A549 (cell line): Measurements from ENCODE around the gene SOX10. TPM values are rescaled to one million over a fixed set of nuclear protein-coding genes. Genes with fewer than 3 reads are reported as not detected.

ENCODE experiments used
- ATAC-seq, 2 experiments: fragments of 200-7000 bp in 1 of 2; fragments of >200 bp in 1 of 2; cut with Nextera tagmentation in 1 of 2; cut with Tn5 transposase in 1 of 2; 3 replicates each; pipeline versions ENCODE4 v1.8.0 to v1.9.1; 2018 to 2020; ENCODE audit warnings: mild to moderate bottlenecking in 1 of 2, moderate library complexity in 1 of 2
- CTCF ChIA-PET: fragments of 300-600 bp; sonication (Branson Sonifier 250); formaldehyde crosslinking; extraction: SDS; loops from one replicate; lab custom pipeline; 2021; ENCODE audit warnings: antibody characterized with exemption, inconsistent platforms; lab: Yijun Ruan, JAX
- POLR2A ChIA-PET: fragments of 350-600 bp; formaldehyde crosslinking; extraction: SDS; loops from one replicate; lab custom pipeline; 2021; ENCODE audit warnings: antibody characterized with exemption, inconsistent platforms; lab: Yijun Ruan, JAX
- DNase-seq, 2 experiments: peaks; one replicate each; pipeline versions ENCODE4 v3.0.0 to v3.0.0-alpha.2; 2011 to 2016; ENCODE audit warnings: low read depth in 1 of 2, low spot score in 1 of 2
- FAIRE-seq: peaks from 2 replicates; lab custom pipeline; 2011; peaks lifted over from hg19 to GRCh38; lab: Jason Lieb, UNC
- H3K27ac ChIP-seq, 2 experiments: fragments of >200 bp; sonication (Bioruptor Twin); formaldehyde crosslinking; 3 replicates each; pipeline ENCODE4 v1.5.1; 2016 to 2017
- H3K4me1 ChIP-seq: fragments of >200 bp; sonication (Bioruptor Twin); formaldehyde crosslinking; 3 replicates; pipeline ENCODE4 v1.6.1; 2016
- H3K4me2 ChIP-seq: fragments of >200 bp; sonication (Bioruptor Twin); formaldehyde crosslinking; 3 replicates; pipeline ENCODE4 v1.6.1; 2016
- H3K4me3 ChIP-seq: fragments of >200 bp; sonication (Bioruptor Twin); formaldehyde crosslinking; 3 replicates; pipeline ENCODE4 v1.5.1; 2016
- H3K9me3 ChIP-seq: fragments of >200 bp; sonication (Bioruptor Twin); formaldehyde crosslinking; 3 replicates; pipeline ENCODE4 v1.6.1; 2016
- CBX8 ChIP-seq: fragments of 200-600 bp; sonication (generic); IDR thresholded peaks from 2 replicates; pipeline ENCODE4 v1.6.1; 2016
- CEBPB ChIP-seq, 2 experiments: fragments of >200 bp in 1 of 2; sonication (Bioruptor Twin) in 1 of 2; formaldehyde crosslinking in 1 of 2; IDR thresholded peaks; 2 replicates each; pipeline ENCODE4 v1.6.1; 2012 to 2016
- CHD2 ChIP-seq: fragments of 150-350 bp; IDR thresholded peaks from 2 replicates; pipeline ENCODE4 v1.6.1; 2014; ENCODE audit warnings: low read length; ENCODE audit not compliant: partially characterized antibody
- CHD4 ChIP-seq: fragments of 200-600 bp; sonication (generic); IDR thresholded peaks from 2 replicates; pipeline ENCODE4 v1.6.1; 2016; ENCODE audit warnings: antibody characterized with exemption, mild to moderate bottlenecking, borderline replicate concordance
- EHF ChIP-seq: fragments of 250-450 bp; sonication (Bioruptor Pico); IDR thresholded peaks from 2 replicates; pipeline ENCODE4 v1.5.0; 2020; ENCODE audit warnings: mild to moderate bottlenecking
- ESRRA ChIP-seq: fragments of 150-350 bp; IDR thresholded peaks from 2 replicates; pipeline ENCODE4 v1.6.1; 2014; ENCODE audit warnings: mild to moderate bottlenecking, low read length, borderline replicate concordance
- HDAC2 ChIP-seq: fragments of 200-600 bp; sonication (generic); IDR thresholded peaks from 2 replicates; pipeline ENCODE4 v1.6.1; 2016
- HEYL ChIP-seq: fragments of 250-450 bp; sonication (Bioruptor Pico); IDR thresholded peaks from 2 replicates; pipeline ENCODE4 v1.8.0; 2021; ENCODE audit warnings: mild to moderate bottlenecking, moderate library complexity
- HOXA7 ChIP-seq: fragments of 250-450 bp; sonication (Bioruptor Pico); IDR thresholded peaks from 2 replicates; pipeline ENCODE4 v1.5.0; 2020; ENCODE audit warnings: mild to moderate bottlenecking, moderate library complexity
- HOXB5 ChIP-seq: fragments of 250-450 bp; sonication (Bioruptor Pico); IDR thresholded peaks from 2 replicates; pipeline ENCODE4 v1.5.0; 2020; ENCODE audit warnings: mild to moderate bottlenecking, moderate library complexity
- KDM1A ChIP-seq: fragments of 200-600 bp; sonication (generic); IDR thresholded peaks from 2 replicates; pipeline ENCODE4 v1.6.1; 2016; ENCODE audit warnings: low read depth, mild to moderate bottlenecking
- KDM5A ChIP-seq: fragments of 200-600 bp; sonication (generic); IDR thresholded peaks from 2 replicates; pipeline ENCODE4 v1.6.1; 2016; ENCODE audit warnings: antibody characterized with exemption, mild to moderate bottlenecking
- MYC ChIP-seq: IDR thresholded peaks from 2 replicates; pipeline ENCODE4 v1.6.1; 2012; ENCODE audit warnings: mild to moderate bottlenecking, inconsistent platforms, low read length, improper control_type of control experiment, borderline replicate concordance
- NFE2L2 ChIP-seq: fragments of 150-350 bp; conservative IDR thresholded peaks from 2 replicates; pipeline ENCODE4 v1.6.1; 2014; ENCODE audit warnings: low read length
- POLR2A ChIP-seq: IDR thresholded peaks from 2 replicates; pipeline ENCODE4 v1.6.1; 2012; ENCODE audit warnings: mild to moderate bottlenecking, low read length
- POLR2AphosphoS2 ChIP-seq: conservative IDR thresholded peaks from 2 replicates; pipeline ENCODE4 v1.6.1; 2012; ENCODE audit warnings: low read length, improper control_type of control experiment, inconsistent platforms
- RCOR1 ChIP-seq: fragments of 150-350 bp; IDR thresholded peaks from 2 replicates; pipeline ENCODE4 v1.6.1; 2014; ENCODE audit warnings: antibody characterized with exemption, low read length, low read depth
- RFX5 ChIP-seq: fragments of 450-650 bp; IDR thresholded peaks from 2 replicates; pipeline ENCODE4 v1.7.1; 2014; ENCODE audit warnings: antibody characterized with exemption, mild to moderate bottlenecking, moderate library complexity
- ZNF302 ChIP-seq: fragments of 250-450 bp; sonication (Bioruptor Pico); IDR thresholded peaks from 2 replicates; pipeline ENCODE4 v1.9.0; 2021; ENCODE audit warnings: inconsistent platforms, mild to moderate bottlenecking, moderate library complexity
- WGBS: methylation state at CpG from one replicate; pipeline ENCODE4 v1.1.6; 2017; ENCODE audit errors: missing lambda C conversion rate; 5-methylcytosine and 5-hydroxymethylcytosine counted together
- polyA plus RNA-seq, 4 experiments: library from polyadenylated mRNA; depleted of rRNA in 3 of 4; stranded (reverse); fragments of >200 nt; fragmentation: RNase III in 1 of 4; extraction: RNeasy Plus Mini Kit Qiagen cat#74134 plus additional on column Dnase treatment in 1 of 4; gene quantifications; 2 replicates in 3 of 4; 3 replicates in 1 of 4; pipeline ENCODE4 v1.2.3, GENCODE V29; 2011 to 2017
- TF ChIP-seq, protein P1 (sequence below): fragments of >200 bp; sonication (Bioruptor Twin); formaldehyde crosslinking; IDR thresholded peaks from 3 replicates; pipeline ENCODE4 v1.5.1; 2016
- TF ChIP-seq, protein P2 (sequence below): IDR thresholded peaks from 2 replicates; pipeline ENCODE4 v1.6.1; 2012
- TF ChIP-seq, protein P3 (sequence below): fragments of 450-650 bp; IDR thresholded peaks from 2 replicates; pipeline ENCODE4 v1.6.1; 2014; ENCODE audit warnings: antibody characterized with exemption

The SOX10 gene
- polyA plus RNA-seq, 2 of the 4 experiments (the other 2 are of a cell fraction): not detected

DNA sequence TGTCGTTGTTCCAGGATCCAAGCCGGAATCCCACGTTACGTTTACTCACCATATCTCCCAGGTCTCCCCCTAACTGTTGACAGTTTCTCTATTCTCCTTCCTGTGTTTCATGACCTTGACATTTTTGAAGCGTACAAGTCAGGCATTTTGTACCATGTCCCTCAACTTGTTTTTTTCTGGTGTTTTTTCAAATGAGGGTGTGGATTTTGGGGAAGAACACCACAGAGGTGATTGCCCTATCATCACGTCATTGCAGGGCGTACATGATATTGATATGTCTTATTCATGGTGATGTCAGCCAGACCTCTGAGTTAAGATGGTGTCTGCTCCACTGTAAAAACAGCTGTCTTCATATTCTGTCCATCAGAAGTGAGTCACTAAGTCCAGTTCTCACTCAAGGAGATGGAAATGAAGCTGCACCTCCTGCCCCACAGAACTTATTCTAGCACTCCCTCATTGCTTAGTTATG is 28.3 kb upstream of the SOX10 start:
- ChIA-PET POLR2A (no interaction called here), CTCF (no interaction called here)
- H3K4me3 ChIP-seq: no peak overlapping the region
- ATAC-seq (no peak), DNase-seq (no peak), FAIRE-seq (no peak)
- TF ChIP-seq, protein P1, sequence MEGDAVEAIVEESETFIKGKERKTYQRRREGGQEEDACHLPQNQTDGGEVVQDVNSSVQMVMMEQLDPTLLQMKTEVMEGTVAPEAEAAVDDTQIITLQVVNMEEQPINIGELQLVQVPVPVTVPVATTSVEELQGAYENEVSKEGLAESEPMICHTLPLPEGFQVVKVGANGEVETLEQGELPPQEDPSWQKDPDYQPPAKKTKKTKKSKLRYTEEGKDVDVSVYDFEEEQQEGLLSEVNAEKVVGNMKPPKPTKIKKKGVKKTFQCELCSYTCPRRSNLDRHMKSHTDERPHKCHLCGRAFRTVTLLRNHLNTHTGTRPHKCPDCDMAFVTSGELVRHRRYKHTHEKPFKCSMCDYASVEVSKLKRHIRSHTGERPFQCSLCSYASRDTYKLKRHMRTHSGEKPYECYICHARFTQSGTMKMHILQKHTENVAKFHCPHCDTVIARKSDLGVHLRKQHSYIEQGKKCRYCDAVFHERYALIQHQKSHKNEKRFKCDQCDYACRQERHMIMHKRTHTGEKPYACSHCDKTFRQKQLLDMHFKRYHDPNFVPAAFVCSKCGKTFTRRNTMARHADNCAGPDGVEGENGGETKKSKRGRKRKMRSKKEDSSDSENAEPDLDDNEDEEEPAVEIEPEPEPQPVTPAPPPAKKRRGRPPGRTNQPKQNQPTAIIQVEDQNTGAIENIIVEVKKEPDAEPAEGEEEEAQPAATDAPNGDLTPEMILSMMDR: no peak
- no peak for TF ChIP-seq HOXA7 (CRISPR knock-in tag)
- TF ChIP-seq ZNF302 (CRISPR knock-in tag): no peak
- TF ChIP-seq RCOR1: no peak
- TF ChIP-seq, protein P2, sequence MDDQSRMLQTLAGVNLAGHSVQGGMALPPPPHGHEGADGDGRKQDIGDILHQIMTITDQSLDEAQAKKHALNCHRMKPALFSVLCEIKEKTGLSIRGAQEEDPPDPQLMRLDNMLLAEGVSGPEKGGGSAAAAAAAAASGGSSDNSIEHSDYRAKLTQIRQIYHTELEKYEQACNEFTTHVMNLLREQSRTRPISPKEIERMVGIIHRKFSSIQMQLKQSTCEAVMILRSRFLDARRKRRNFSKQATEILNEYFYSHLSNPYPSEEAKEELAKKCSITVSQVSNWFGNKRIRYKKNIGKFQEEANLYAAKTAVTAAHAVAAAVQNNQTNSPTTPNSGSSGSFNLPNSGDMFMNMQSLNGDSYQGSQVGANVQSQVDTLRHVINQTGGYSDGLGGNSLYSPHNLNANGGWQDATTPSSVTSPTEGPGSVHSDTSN: no peak
- TF ChIP-seq KDM1A: no peak
- no peak for TF ChIP-seq HDAC2
- no peak for TF ChIP-seq HOXB5 (CRISPR knock-in tag)
- TF ChIP-seq RFX5: no peak
- TF ChIP-seq POLR2AphosphoS2: no peak
- TF ChIP-seq EHF: no peak
- TF ChIP-seq, protein P3, sequence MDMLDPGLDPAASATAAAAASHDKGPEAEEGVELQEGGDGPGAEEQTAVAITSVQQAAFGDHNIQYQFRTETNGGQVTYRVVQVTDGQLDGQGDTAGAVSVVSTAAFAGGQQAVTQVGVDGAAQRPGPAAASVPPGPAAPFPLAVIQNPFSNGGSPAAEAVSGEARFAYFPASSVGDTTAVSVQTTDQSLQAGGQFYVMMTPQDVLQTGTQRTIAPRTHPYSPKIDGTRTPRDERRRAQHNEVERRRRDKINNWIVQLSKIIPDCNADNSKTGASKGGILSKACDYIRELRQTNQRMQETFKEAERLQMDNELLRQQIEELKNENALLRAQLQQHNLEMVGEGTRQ: no peak
- no peak for TF ChIP-seq ESRRA
- no peak for TF ChIP-seq CBX8
- no peak for TF ChIP-seq CHD2
- TF ChIP-seq MYC: no peak
- no peak for TF ChIP-seq HEYL (CRISPR knock-in tag)
- TF ChIP-seq NFE2L2: no peak
- TF ChIP-seq POLR2A: no peak
- no peaks in the 10 kb centered on the region for H3K9me3 ChIP-seq
- H3K4me2 ChIP-seq: no peak overlapping the region
- WGBS: 88% methylated on average over 7 of the region's 7 CpGs
- no peaks in the 10 kb centered on the region for H3K4me1 ChIP-seq
- H3K27ac ChIP-seq: no peak overlapping the region

DNA sequence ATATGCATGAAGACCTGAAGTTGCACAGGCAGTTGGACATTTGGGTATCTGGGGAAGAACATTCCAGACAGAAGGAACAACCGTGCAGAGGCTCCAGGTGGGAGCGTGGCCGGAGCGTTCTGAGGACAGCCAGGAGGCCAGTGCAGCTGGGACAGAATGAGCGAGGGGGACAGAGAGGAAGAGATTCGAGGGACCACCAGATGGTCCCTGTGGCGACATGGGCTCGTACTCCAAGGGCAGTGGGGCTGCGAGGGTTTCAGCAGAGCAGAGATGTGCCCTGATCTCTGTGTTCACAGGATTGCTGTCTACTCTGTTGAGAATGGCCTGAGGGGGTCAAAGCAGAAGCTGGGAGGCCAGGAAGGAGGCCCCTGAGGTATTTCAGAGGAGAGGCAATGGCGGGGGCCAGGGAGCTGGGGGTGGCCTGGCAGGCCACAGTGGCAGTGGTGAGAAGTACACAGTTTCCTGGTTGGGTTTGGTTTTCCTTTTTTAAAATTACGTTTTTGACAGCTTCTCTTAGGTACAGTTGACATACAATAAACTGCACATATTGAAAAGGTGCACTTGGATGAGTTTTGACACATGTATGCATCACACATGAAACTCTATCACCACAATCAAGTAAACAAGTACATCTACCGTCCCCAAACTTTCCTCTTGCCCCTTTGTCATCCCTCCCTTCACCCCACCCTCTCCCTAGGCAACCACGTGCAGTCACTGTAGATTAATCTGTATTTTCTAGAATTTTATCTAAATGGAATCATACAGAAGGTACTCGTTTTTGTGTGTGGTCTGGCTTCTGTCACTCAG is 24.8 kb upstream of the SOX10 start:
- TF ChIP-seq KDM5A (no peak), CEBPB (IDR thresholded peaks at IDR 0.05) (no peak), HOXA7 (CRISPR knock-in tag) (no peak), CHD4 (no peak), NFE2L2 (no peak)
- TF ChIP-seq, protein P2: no peak
- TF ChIP-seq, all 56 proteins: peak for 0
- DNase-seq (no peak), FAIRE-seq (no peak), ATAC-seq (no peak; a peak in 1 of 6 replicates)
- Histone ChIP-seq H3K4me2 (no peak overlapping the region), H3K9me3 (no peaks in the 10 kb centered on the region), H3K27ac (no peak overlapping the region), H3K4me1 (no peaks in the 10 kb centered on the region), H3K4me3 (no peak overlapping the region)
- 66% methylated on average over 14 of the region's 14 CpGs for WGBS
- CTCF ChIA-PET: interaction anchor here (1.8 kb wide), 1 partner anchor 43 kb away, joined by 4 read pairs; no protein-coding TSS in a partner anchor
- POLR2A ChIA-PET: no interaction called here
